GM19099 (cell line): Measurements from ENCODE around the gene KCNJ1.

ENCODE experiments used
- POLR2A ChIP-seq: IDR thresholded peaks from 3 replicates; pipeline ENCODE4 v1.6.1; 2011; ENCODE audit warnings: low read depth; ENCODE audit not compliant: insufficient read length; ENCODE audit errors: extremely low read depth

KCNJ1 gene

DNA sequence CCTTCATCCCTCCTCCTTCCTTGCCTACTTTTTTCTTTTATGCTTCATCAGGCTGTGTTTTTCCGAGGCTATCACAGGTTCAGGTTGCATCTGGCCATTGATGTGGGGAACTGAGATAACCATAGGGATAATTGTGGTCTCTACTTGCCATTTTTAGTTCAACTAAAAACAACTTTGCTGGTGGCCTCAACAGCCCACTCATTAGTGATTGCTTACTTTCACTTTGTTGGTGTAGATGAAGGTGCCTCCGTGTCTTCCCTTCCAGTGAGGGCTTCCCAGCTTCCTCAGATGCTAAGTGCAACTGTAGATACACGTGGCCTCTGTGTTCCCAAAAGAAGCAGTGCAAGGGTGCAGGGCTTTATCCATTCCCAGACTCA, 35.0 kb downstream of the KCNJ1 start:
- TF ChIP-seq POLR2A: no peak

DNA sequence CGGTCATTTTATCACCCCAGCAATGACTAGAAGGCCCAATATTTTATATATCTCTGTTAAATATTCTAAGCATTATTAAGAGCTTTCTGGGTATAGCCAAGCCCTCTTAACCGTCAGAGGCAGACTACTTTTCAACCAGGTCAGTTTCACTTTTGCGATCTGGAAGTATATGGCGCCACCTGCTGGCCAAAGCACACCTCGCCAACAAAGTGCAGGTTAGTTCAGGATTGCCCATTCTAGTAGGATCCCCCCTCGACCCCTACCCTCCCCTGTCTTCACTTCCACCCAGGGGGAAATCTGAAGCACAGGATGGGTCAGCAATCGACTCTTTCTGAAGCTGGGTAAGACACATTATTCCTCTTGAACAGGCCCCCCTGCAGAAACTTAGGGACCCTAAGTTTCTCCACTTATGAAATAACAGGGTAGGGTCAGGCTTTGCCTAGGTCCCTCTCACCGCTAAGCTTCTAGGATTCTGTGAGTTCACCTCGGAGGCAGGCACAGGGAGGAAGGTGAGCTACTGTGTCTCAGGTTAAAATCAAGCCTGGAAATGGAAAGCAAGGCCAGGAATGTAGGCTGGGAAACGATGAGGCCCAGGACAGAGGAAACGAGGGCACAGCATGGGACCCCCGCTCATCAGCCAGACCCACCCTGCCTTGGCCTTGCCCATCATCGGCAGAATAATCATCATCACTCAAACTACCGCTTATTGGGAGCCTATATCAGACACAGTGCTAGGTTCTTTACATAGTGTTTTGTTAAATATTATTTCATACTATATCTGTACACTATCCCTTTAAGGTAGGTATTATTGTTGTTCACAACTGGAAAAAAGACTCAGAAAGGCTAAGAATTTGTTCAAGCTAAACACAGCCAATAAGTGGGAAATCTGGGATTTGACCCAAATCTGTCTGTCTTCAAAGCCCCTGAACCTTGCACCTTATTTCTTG, 35.6 kb downstream of the KCNJ1 start:
- no peak for TF ChIP-seq POLR2A

DNA sequence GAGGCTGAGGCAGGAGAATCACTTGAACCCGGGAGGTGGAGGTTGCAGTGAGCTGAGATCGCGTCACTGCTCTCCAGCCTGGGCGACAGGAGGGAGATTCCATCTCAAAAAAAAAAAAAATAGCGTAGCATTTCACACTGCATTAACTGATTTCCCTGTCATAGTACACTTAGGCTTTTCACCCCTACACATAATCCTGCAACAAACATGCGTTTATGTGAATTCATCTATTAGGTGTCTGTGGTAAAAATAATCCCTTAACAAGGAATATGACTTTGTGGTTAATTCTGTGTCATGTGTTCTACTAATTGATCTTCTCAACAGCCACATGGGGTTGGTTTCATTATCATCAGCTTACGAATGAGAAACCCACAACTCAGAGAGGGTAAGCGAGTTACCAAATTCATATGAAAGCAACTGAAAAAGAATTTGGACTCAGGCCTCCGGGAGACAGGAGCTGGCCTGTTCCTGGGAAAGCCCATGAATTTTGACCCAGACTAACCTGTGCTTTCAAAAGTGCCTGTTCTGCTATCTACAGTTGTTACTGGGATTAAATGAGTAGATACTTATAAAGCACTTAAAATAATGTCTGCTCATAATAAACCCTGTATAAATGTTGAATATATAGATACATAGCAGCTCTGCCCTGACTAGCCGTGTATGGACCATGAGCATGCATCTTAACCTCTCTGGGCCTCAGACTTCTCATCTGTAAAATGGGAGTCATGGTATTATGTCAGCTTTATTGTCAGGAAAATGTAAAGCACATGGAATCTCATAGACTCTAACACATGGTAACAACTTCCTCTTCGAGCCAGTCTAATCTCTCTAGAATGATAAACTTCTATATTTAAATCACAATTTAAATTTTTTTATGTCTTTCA, 36.6 kb downstream of the KCNJ1 start:
- TF ChIP-seq POLR2A: no peak

DNA sequence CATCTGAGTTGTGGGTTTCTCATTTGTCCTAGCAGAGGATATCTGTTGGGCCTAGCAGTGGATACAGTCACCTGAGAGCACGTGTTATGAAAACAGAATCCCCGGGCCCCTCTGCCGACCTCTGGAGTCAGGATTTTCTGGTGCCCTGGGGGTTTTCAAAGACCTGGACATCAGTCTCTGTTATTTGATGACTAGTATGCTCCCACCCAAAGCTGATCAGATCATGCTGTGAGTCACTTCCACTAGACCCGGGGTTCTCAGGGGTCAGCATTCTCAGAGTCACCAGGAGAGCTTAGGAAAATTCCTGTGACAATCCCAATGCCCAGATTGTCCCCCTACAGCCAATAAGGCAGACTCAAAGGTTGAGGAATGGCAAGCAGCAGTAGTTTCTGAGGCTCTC, 38.7 kb downstream of the KCNJ1 start:
- no peak for TF ChIP-seq POLR2A

DNA sequence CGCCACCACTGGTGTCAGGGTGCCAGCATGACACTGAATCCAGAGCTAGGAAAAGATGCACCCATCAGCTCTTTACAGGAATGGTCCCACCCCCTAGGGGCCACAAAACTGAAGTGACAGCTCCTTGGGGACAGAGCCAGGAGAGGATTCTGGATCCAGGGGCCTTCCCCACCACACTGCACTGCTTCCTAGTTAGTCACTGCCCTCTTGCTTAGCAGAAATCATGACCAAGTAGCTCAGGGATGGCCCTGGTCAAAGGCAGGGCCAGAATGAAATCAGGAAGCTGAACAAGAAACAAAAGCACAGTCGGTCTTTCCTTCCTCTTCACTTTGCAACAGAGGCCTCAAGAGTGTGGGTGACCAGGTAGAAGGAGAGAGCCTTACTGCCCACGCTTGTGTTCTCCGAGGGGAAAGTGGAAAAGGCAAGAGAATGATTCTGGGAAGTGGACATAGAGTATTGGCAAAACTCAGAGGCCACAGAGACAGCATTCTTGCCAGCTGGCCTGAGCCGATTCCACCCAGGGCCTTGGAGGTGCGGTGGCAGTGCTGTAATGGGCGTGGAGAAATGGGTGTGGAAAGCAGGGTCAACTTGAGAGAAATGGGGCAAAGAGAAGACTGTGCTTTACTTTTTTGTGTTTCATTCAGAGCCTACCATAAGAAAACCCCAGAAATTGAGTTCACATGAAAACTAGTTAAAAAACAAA, 39.8 kb downstream of the KCNJ1 start:
- TF ChIP-seq POLR2A: no peak

DNA sequence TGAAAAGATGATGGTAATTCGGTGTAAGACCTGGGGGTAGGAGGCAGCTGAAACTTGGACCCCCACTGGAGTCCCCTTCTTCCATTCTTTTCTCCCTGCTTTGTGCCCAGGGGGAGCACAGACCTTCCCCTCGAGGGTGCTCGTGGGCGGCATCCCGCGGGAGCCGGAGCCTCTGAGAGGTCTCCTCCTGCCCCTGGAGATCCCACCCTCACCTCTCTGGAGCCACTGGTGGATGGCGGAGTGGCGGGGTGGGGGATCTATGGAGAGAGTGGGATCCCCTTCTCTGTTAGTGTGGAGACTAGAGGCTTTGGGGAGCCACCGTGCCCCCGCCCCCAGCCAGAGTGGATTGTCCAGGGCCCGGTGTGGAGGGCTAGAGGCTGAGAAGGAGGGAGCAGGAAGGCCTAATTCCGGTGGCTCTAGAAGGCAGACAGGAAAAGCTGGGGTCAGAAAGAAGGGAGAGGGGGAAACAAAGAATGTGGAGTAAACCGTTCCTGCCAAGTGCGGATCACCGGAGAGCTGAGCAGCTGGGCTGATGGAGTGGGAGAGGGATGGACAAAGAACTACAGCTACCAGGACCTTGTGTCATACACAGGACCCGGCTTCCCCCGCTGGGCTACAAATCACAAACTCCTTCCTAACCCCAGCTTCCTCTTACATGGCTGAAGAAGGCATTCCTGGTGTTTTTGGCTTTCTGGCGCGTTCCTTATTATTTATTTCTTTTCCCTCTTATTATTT, 41.9 kb downstream of the KCNJ1 start:
- no peak for TF ChIP-seq POLR2A

DNA sequence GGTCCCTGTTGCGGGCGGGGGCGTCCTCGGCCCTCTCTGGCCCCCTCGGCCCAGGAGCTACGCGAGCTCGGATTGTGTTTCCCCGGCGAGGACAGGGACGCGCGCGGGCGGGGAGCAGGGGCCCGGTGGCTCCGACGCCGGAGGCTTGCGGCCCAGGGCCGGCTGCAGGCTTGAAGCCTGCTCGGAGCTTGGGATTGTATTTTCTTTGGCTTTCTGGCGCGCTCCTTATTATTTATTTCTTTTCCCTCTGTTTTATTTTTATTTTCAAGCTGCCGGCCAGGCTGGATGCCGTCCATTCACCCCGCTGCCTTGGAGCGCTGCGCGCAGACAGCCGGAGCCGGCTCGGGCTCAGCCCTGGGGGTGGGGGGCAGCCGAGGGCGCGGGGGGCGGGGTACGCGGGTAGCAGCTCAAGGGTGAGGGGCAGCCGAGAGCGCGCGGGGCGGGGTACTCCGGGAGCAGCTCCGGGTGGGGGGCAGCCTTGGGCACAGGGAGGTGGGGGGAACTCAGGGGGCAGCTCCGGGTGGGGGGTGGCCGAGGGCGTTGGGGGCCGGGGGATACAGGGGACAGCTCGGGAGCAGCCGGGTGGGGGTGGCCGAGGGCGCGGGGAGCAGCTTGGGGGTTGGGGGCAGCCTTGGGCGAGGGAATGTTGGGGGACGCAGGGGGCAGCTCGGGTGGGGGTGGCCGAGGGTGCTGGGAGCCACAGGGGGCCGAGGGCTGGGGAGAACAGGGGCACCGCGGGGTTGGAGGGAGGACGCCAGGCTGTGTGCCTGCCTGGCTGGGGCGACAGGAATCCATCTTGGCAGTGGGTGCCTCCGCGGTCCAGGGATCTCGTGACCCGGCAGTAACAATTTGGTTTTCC, 42.7 kb downstream of the KCNJ1 start:
- TF ChIP-seq POLR2A: no peak

DNA sequence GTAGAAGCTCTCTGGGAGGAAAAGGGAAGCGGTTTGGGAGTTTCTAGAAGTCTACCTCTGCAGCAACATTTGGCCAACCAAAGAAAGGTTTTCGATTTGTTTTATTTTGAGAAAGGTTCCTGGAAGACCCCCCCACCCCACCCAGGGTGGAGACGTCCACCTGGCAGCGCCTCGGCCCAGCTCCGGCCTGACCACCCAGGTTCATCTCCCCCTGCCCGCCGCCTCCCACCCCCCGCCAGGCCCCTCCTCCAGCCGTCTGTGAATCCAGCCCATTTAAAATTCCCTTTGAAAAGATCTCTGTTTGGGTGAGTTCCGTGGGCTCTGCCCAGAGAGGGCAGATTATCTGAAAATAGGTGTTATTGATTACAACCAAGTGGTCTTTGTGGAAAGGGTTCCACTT, 43.3 kb downstream of the KCNJ1 start:
- no peak for TF ChIP-seq POLR2A

DNA sequence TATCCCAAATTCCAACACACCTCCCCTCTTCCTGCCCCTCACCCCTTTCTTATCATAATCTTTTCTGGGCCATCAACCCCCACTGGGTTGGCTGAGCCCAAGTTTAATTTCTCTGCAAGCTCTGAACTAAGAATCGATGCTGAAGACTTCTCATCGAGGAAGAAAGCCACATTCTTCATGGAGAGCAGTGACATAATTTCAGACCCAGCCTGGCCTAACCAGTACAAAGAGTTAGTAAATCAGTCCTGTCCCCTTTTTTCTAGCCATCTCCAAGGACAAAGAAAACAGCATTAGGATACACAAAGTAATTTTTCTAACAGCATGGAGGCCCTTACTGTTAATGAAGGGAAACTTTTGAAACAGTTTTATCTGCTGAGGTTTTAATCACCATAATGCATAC, 45.0 kb downstream of the KCNJ1 start:
- TF ChIP-seq POLR2A: no peak

DNA sequence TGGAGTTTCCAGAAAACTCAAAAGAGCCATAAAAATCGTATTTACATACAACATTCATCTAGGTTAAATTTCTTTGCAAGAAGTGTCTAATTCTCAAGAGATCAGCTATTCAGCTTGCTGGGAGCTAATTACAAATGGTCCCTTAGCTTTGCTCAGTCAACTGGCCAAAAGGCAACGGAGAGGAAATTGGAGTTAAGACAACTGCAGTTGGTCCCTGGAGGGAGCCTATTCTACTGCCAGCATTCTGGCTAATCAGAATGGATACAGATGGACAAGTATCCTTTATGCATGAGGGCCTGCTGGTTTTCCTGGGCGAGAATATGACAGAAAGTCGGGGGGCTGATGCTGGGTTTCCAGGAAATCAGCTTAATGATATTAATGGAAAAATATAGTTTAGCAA, 45.5 kb downstream of the KCNJ1 start:
- TF ChIP-seq POLR2A: no peak

DNA sequence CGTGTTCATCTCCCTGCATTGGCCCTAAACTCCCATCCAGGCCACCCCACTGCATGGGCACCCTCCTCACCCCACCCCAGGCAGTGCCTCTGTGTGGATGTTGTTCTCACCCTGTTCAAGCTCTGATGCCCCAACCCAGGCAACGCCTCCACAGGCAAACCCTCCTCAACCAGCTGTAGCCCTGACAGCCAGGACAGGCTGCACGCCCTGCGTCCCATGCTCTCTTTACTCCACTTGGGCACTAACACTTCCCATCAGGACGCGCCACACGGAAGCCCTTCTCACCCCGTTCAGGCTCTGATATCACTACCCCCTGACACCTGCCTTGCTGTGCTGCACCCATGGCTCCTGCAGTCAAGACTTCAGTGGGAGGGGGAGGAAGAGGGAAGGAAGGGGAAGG, 47.9 kb downstream of the KCNJ1 start:
- TF ChIP-seq POLR2A: no peak

DNA sequence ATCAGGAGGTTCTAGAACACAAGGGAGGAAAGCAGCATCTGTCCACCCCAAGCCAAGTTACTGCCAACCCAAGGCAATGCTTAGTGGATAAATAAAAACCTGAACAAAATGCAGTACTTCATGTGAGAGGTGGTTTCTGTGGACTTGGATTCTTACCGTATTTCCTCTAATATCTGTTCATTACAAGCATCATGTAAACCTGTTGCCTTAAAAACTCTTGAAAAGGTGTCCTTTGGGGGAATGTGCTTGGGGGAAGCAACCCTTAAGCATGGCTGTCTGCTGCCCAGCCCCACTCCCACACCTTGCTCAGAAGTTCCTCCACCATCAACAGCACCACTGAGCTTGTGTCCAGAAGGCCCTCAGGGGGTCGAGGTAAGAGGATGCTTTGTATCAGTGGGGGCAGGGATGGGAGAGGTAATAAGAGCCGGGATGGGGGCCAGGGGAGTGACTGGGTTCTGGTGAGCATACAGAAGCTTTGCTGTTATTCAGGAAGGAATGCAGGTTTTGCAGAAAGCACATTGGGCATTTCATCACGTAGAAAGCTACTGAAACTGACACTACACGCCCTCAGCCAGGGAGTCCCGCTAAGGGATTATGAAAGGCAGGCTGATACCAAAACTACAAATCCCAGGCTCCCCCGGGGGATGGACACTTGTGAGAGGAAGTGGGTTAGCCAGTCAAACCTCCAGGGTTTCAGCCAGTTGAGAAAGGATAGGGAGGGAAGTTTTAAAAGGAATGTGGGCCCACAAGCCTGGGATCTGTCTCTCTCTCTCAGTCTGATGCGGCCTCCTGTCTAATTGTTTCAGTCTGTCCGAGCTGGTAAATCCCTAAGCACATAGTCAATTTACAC, 52.0 kb downstream of the KCNJ1 start:
- TF ChIP-seq POLR2A: no peak

DNA sequence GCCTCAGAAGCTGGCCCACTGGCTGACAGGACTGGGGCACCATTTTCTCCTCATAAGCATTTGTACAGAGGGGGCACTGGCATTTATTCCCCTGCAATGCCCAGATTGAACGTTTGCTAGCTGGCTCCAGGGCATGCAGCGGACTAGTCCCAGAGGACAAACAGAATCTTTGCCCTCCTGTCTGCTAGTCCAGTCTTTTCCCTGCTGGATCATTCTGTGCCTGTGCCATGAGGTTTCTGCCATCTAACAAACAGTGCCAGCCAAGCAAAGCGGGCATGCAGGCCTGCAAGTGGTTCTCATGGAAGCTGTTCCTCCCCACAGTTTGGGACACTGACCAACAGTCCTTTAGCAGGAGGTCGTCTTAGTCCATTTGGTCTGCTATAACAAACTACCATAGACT, 53.4 kb downstream of the KCNJ1 start:
- TF ChIP-seq POLR2A: no peak
